Mesothelial cell of epicardium (in vitro differentiated cells): ENCODE data around the gene HMGCR. TPM values are rescaled to one million over a fixed set of nuclear protein-coding genes. Genes with fewer than 3 reads are reported as not detected.
A peak's percentile ranks its signal among the peaks of the same experiment; 100 is the strongest.

Experiments
- DNase-seq, 2 experiments: peaks; one replicate each; pipeline ENCODE4 v3.0.0; 2021; ENCODE audit warnings: low spot score in 2 of 2; ENCODE audit not compliant: unreplicated experiment in 2 of 2
- H3K27ac Mint-ChIP-seq: 2 replicates; pipeline ENCODE4 v1.8.0; 2021; ENCODE audit warnings: mixed read lengths
- H3K27me3 Mint-ChIP-seq: 2 replicates; pipeline ENCODE4 v1.8.0; 2021; ENCODE audit warnings: low read depth, mixed read lengths
- H3K36me3 Mint-ChIP-seq: 2 replicates; pipeline ENCODE4 v1.8.0; 2021; ENCODE audit warnings: mixed read lengths
- H3K4me1 Mint-ChIP-seq: 2 replicates; pipeline ENCODE4 v1.8.0; 2021; ENCODE audit warnings: mixed read lengths
- H3K4me3 Mint-ChIP-seq: 2 replicates; pipeline ENCODE4 v1.8.0; 2021; ENCODE audit warnings: mild to moderate bottlenecking, moderate library complexity, mixed read lengths
- H3K9me3 Mint-ChIP-seq: 2 replicates; pipeline ENCODE4 v1.8.0; 2021; ENCODE audit warnings: mixed read lengths
- total RNA-seq: library from RNA; stranded (reverse); gene quantifications from 3 replicates; pipeline ENCODE4 v1.2.1, GENCODE V29; 2021
- TF ChIP-seq, protein P1 (sequence below): fragments of 200-600 bp; sonication (generic); IDR thresholded peaks from one replicate; pipeline ENCODE4 v1.5.0; 2021; ENCODE audit warnings: antibody characterized with exemption; ENCODE audit not compliant: unreplicated experiment

Gene HMGCR
- total RNA-seq, 1 donor from 2014 or later: 106 TPM

DNA sequence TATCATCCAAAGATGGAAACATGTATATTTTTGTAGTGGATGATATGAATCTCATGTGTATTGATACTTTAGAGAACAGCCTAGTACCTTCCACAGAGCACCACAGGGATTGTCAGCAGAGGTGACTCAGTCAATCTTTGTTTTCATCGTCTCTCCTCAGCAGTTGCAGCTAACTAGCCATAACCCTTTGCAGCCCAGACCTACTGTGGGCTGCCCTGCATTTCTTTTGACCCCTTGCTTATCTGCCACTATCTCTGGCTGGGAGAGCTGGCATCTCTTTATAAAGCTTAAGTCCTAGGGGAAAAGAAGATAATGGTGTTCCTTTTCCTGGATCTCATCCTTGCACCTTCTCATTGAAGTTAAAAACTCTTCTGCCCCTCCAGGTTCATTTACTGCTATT is 28.7 kb downstream of the HMGCR start:
- TF ChIP-seq, protein P1, sequence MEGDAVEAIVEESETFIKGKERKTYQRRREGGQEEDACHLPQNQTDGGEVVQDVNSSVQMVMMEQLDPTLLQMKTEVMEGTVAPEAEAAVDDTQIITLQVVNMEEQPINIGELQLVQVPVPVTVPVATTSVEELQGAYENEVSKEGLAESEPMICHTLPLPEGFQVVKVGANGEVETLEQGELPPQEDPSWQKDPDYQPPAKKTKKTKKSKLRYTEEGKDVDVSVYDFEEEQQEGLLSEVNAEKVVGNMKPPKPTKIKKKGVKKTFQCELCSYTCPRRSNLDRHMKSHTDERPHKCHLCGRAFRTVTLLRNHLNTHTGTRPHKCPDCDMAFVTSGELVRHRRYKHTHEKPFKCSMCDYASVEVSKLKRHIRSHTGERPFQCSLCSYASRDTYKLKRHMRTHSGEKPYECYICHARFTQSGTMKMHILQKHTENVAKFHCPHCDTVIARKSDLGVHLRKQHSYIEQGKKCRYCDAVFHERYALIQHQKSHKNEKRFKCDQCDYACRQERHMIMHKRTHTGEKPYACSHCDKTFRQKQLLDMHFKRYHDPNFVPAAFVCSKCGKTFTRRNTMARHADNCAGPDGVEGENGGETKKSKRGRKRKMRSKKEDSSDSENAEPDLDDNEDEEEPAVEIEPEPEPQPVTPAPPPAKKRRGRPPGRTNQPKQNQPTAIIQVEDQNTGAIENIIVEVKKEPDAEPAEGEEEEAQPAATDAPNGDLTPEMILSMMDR: no peak
- H3K4me3 Mint-ChIP-seq: no peak overlapping the region
- no peaks in the 10 kb centered on the region for H3K4me1 Mint-ChIP-seq
- peaks cover 3% of the 10 kb centered on the region for H3K36me3 Mint-ChIP-seq
- no peak for DNase-seq
- H3K9me3 Mint-ChIP-seq: no peaks in the 10 kb centered on the region
- no peaks in the 10 kb centered on the region for H3K27me3 Mint-ChIP-seq
- H3K27ac Mint-ChIP-seq: no peak overlapping the region

DNA sequence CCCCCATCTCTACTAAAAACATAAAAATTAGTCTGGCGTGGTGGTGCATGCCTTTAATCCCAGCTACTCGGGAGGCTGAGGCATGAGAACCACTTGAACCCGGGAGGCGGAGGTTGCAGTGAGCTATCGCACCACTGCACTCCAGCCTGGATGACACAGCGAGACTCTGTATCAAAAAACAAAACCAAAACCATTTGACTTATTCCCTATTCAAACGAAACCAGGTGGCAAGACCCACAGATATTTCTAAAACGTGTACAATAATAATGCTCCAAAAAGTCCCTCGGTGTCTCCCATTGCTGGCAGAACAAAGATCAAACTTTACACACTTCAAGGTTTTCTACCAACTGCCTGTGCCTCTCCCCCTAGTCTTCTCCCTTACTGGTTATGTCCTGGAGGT is 29.8 kb downstream of the HMGCR start:
- no peak overlapping the region for H3K27ac Mint-ChIP-seq
- H3K4me3 Mint-ChIP-seq: no peak overlapping the region
- no peaks in the 10 kb centered on the region for H3K9me3 Mint-ChIP-seq
- H3K36me3 Mint-ChIP-seq: no peaks in the 10 kb centered on the region
- TF ChIP-seq, protein P1: no peak
- DNase-seq: no peak
- no peaks in the 10 kb centered on the region for H3K27me3 Mint-ChIP-seq
- H3K4me1 Mint-ChIP-seq: peaks cover 4% of the 10 kb centered on the region

DNA sequence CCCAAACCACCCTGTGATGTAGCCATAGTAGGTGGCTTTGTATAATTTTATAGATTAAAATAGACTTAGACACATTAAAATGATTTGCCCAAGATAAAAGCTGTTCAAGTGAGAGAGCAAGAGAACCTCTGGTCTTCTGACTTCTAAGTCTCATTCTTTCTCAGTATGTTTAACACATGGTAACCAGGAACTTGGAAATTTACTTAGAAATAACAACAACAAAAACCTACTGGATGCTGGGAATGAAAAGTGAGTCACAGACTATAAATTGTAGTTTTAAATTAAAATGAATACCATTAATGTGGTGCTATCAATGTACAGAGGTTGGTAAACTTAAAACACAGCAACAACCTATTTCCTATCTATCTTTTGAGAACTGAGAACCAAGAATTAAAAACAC is 30.4 kb downstream of the HMGCR start:
- no peak overlapping the region for H3K27ac Mint-ChIP-seq
- no peaks in the 10 kb centered on the region for H3K27me3 Mint-ChIP-seq
- H3K4me3 Mint-ChIP-seq: no peak overlapping the region
- H3K36me3 Mint-ChIP-seq: no peaks in the 10 kb centered on the region
- peaks cover 4% of the 10 kb centered on the region for H3K4me1 Mint-ChIP-seq
- DNase-seq: no peak
- H3K9me3 Mint-ChIP-seq: no peaks in the 10 kb centered on the region
- TF ChIP-seq, protein P1: no peak

DNA sequence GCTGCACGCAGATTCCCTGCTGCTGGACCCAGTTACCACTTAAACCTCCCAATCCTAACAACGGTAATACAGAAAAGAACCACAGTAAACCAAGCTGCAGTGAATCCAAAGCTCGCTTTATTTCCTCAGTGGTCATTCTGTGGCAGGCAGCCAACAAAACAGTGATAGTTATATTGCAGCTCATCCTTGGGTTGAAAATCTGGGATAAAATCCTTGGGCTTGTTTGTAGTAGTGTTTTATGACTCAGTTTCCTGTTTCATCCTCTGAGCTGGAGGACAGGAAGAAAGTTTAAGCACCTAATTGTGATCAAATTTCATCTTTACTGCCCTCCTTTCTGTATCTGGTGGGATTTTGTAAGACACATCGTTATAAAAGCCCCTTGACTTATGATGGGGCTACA is 31.4 kb downstream of the HMGCR start:
- no peak overlapping the region for H3K27ac Mint-ChIP-seq
- no peak for DNase-seq
- no peak overlapping the region for H3K4me3 Mint-ChIP-seq
- H3K36me3 Mint-ChIP-seq: no peaks in the 10 kb centered on the region
- no peaks in the 10 kb centered on the region for H3K9me3 Mint-ChIP-seq
- TF ChIP-seq, protein P1: no peak
- H3K4me1 Mint-ChIP-seq: peaks cover 4% of the 10 kb centered on the region
- H3K27me3 Mint-ChIP-seq: no peaks in the 10 kb centered on the region

- H3K27ac Mint-ChIP-seq: no peak overlapping the region
- H3K36me3 Mint-ChIP-seq: peaks cover 4% of the 10 kb centered on the region
- H3K9me3 Mint-ChIP-seq: no peaks in the 10 kb centered on the region
- no peak overlapping the region for H3K4me3 Mint-ChIP-seq
- TF ChIP-seq, protein P1: no peak
- no peak for DNase-seq
- peaks cover 19% of the 10 kb centered on the region for H3K4me1 Mint-ChIP-seq
- H3K27me3 Mint-ChIP-seq: no peaks in the 10 kb centered on the region
Observed at GRCh38 chr5:75373862-75374261, 36.8 kb downstream of the HMGCR start.

GRCh38 chr5:75374394-75374814 is 37.4 kb downstream of the HMGCR start:
- H3K9me3 Mint-ChIP-seq: no peaks in the 10 kb centered on the region
- peak overlapping the region; percentile 78 for H3K27ac Mint-ChIP-seq
- H3K4me3 Mint-ChIP-seq: no peak overlapping the region
- TF ChIP-seq, protein P1: no peak
- H3K4me1 Mint-ChIP-seq: peaks cover 19% of the 10 kb centered on the region
- no peaks in the 10 kb centered on the region for H3K27me3 Mint-ChIP-seq
- H3K36me3 Mint-ChIP-seq: peaks cover 10% of the 10 kb centered on the region
- DNase-seq: no peak
